ENCODE data around the gene HLA-DOA.
A peak's percentile ranks its signal among the peaks of the same experiment; 100 is the strongest.

DNA sequence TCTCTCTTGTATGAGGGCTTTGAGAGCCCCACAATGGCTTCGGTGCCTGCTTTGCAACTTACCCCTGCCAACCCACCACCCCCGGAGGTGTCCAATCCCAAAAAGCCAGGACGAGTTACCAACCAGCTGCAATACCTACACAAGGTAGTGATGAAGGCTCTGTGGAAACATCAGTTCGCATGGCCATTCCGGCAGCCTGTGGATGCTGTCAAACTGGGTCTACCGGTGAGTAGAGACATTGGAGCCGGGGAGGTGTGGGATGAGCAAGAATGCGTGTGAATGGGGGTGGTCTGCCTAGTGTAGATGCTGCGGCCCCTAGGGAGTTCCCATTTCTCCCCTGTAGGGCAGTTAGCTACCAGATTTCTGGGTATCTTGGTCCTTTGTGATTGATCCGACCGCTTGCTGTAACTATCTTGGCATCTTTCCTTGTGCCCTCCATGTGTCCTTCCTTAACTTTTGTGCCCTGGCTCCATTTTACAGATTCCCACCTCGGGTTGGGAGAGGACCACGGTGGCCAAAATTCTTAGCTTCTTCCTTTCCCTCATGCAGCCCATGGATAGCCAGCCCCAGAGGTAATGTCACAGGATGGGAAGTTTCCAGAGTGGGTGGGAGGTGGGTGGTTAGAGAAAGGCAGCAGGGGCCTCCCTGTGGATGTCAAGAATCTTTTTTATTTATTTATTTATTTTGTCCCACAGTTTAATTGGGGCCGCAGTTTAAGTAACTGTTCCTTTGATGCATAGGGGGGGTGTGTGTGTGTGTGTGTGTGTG, 34.7 kb downstream of the HLA-DOA start:
- TF ChIP-seq POLR2AphosphoS5 (IDR thresholded peaks at IDR 0.05; ENCODE audit: low read depth, low read length) (peak; percentile 30; the same call in 1 of the 2 replicates), TAF1 (IDR thresholded peaks at IDR 0.05; ENCODE audit: borderline replicate concordance, insufficient read depth, low read length) (no peak)
- TF ChIP-seq, protein P1, sequence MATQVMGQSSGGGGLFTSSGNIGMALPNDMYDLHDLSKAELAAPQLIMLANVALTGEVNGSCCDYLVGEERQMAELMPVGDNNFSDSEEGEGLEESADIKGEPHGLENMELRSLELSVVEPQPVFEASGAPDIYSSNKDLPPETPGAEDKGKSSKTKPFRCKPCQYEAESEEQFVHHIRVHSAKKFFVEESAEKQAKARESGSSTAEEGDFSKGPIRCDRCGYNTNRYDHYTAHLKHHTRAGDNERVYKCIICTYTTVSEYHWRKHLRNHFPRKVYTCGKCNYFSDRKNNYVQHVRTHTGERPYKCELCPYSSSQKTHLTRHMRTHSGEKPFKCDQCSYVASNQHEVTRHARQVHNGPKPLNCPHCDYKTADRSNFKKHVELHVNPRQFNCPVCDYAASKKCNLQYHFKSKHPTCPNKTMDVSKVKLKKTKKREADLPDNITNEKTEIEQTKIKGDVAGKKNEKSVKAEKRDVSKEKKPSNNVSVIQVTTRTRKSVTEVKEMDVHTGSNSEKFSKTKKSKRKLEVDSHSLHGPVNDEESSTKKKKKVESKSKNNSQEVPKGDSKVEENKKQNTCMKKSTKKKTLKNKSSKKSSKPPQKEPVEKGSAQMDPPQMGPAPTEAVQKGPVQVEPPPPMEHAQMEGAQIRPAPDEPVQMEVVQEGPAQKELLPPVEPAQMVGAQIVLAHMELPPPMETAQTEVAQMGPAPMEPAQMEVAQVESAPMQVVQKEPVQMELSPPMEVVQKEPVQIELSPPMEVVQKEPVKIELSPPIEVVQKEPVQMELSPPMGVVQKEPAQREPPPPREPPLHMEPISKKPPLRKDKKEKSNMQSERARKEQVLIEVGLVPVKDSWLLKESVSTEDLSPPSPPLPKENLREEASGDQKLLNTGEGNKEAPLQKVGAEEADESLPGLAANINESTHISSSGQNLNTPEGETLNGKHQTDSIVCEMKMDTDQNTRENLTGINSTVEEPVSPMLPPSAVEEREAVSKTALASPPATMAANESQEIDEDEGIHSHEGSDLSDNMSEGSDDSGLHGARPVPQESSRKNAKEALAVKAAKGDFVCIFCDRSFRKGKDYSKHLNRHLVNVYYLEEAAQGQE (IDR thresholded peaks at IDR 0.05; ENCODE audit: insufficient read depth in 1 of 2, low read depth in 2 of 2, low read length in 2 of 2), result no peak

Data from PFSK-1 (cell line).